Stomach (tissue), 9 donors: ENCODE results near the gene CEP19. TPM values are rescaled to one million over a fixed set of nuclear protein-coding genes. Genes with fewer than 3 reads are reported as not detected.

Experiments used
- DNase-seq, 2 donors: peaks; one replicate each; pipeline versions ENCODE4 v3.0.0 to v3.0.0-alpha.2; 2013 to 2019
- H3K27ac ChIP-seq, 5 donors: fragments of 200-600 bp in 4 of 5; sonication (generic) in 4 of 5; one replicate each; pipeline ENCODE4 v1.5.1; 2013 to 2019; ENCODE audit warnings: mild to moderate bottlenecking in 1 of 5, moderate library complexity in 1 of 5
- H3K27me3 ChIP-seq, 3 donors: fragments of 200-600 bp; sonication (generic); one replicate each; pipeline ENCODE4 v1.5.1; 2017 to 2019; ENCODE audit warnings: mixed run types in 1 of 3
- H3K36me3 ChIP-seq, 4 donors: fragments of 200-600 bp; sonication (generic); 1 replicate in 3 of 4; 2 replicates in 1 of 4; pipeline ENCODE4 v1.5.1; 2016 to 2019
- H3K4me1 ChIP-seq, 4 donors: fragments of 200-600 bp; sonication (generic); one replicate each; pipeline ENCODE4 v1.5.1; 2016 to 2019
- H3K4me3 ChIP-seq, 4 donors: fragments of 200-600 bp; sonication (generic) in 3 of 4; one replicate each; pipeline ENCODE4 v1.5.1; 2016 to 2019; ENCODE audit warnings: mild to moderate bottlenecking in 1 of 4
- H3K9me3 ChIP-seq, 4 donors: fragments of 200-600 bp; sonication (generic); one replicate each; pipeline ENCODE4 v1.5.1; 2016 to 2019
- EP300 ChIP-seq: sonication (generic); formaldehyde crosslinking; IDR thresholded peaks from one replicate; pipeline ENCODE4 v1.6.1; 2017; ENCODE audit warnings: antibody characterized with exemption
- POLR2A ChIP-seq, 4 donors: fragments of 450-650 bp; IDR thresholded peaks; one replicate each; pipeline ENCODE4 v1.6.1; 2016; ENCODE audit warnings: antibody characterized with exemption in 4 of 4, control low read depth in 2 of 4, mild to moderate bottlenecking in 1 of 4, moderate library complexity in 1 of 4
- POLR2AphosphoS5 ChIP-seq, 3 donors: sonication (generic); formaldehyde crosslinking; IDR thresholded peaks; one replicate each; pipeline ENCODE4 v1.6.1; 2016; ENCODE audit warnings: antibody characterized with exemption in 3 of 3
- WGBS, 5 donors: extraction: QIAGEN DNeasy Blood & Tissue Kit in 3 of 5; methylation state at CpG; one replicate each; pipeline versions ENCODE4 v1.1.5 to v1.1.7; 2013 to 2018; 5-methylcytosine and 5-hydroxymethylcytosine counted together
- intact Hi-C: fragments of 100-400 bp; cut with DNase I; formaldehyde crosslinking; loops from one replicate; pipeline ENCODE4 v1.15.1; 2023; ENCODE audit warnings: low total_unique reads
- polyA plus RNA-seq, 3 donors: library from polyadenylated mRNA; stranded (reverse); fragments of 200-250 nt; gene quantifications; one replicate each; pipeline ENCODE4 v1.2.3, GENCODE V29; 2013
- total RNA-seq, 5 donors: library from RNA; depleted of rRNA; stranded (reverse); fragments of >200 nt; gene quantifications; one replicate each; pipeline versions ENCODE4 v1.1.0 to v1.2.3, GENCODE V29; 2014 to 2016
- TF ChIP-seq, protein P1 (sequence below), 7 experiments: fragments of 450-650 bp in 4 of 7; fragments of 200-600 bp in 3 of 7; sonication (generic) in 3 of 7; IDR thresholded peaks; one replicate each; pipeline ENCODE4 v1.5.1; 2016 to 2019; ENCODE audit warnings: antibody characterized with exemption in 7 of 7, control low read depth in 2 of 7, mild to moderate bottlenecking in 1 of 7
- donor health status: healthy with polysubstance abuse.
- donor health status: Bipolar disorder and iron deficiency.
- donor health status: healthy.

CEP19 gene
- total and polyA plus RNA-seq, 8 donors = 0.18 to 3.1 (median 1.8) TPM; not detected in 3

DNA sequence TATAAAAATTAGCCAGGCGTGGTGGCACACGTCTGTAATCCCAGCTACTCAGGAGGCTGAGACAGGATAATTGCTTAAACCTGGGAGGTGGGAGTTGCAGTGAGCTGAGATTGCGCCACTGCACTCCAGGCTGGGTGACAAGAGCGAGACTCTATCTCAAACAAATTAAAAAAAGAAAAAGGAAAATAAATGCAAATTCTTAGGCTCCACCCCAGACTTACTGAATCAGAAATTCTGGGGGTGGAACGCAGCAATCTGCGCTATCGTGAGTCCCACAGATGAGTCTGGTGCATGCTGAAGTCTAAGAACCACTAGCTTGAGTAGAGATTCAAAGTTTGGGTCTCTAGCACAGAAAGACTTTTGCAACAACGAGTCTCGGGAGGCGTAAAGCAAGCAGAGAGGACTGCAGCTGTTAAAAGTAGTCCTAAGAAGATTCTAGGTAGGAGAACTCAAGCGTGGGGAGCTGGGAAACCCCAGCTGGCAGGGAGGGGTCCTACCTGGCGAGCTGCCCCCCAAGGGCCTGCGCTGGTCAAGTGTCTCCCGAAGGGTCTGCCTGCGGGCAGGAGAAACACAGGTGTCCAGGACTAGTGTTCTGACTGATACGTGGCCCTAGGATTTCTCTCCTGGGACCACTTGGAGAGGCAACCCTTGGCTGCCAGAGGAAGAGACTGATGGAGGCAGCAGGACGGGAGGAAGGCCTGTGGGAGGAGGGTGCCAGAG lies 21.9 kb downstream of the CEP19 start:
- Histone ChIP-seq H3K36me3 (no peaks in the 10 kb centered on the region), H3K9me3 (no peaks in the 10 kb centered on the region), H3K4me1 (peaks cover 0 to 12% (median 1%) of the 10 kb centered on the region in 4 donors), H3K27ac (no peak overlapping the region), H3K4me3 (no peak overlapping the region), H3K27me3 (no peaks in the 10 kb centered on the region)
- intact Hi-C loops = loop anchor here (5.0 to 10.0 kb wide), 2 partner anchors 83 to 435 kb away; no protein-coding TSS in a partner anchor
- TF ChIP-seq EP300 (no peak), POLR2A (IDR thresholded peaks at IDR 0.05) (no peak), POLR2AphosphoS5 (IDR thresholded peaks at IDR 0.05) (no peak)
- TF ChIP-seq, protein P1, sequence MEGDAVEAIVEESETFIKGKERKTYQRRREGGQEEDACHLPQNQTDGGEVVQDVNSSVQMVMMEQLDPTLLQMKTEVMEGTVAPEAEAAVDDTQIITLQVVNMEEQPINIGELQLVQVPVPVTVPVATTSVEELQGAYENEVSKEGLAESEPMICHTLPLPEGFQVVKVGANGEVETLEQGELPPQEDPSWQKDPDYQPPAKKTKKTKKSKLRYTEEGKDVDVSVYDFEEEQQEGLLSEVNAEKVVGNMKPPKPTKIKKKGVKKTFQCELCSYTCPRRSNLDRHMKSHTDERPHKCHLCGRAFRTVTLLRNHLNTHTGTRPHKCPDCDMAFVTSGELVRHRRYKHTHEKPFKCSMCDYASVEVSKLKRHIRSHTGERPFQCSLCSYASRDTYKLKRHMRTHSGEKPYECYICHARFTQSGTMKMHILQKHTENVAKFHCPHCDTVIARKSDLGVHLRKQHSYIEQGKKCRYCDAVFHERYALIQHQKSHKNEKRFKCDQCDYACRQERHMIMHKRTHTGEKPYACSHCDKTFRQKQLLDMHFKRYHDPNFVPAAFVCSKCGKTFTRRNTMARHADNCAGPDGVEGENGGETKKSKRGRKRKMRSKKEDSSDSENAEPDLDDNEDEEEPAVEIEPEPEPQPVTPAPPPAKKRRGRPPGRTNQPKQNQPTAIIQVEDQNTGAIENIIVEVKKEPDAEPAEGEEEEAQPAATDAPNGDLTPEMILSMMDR (IDR thresholded peaks at IDR 0.05) = no peak
- 82 to 93% (median 87%) methylated on average over 17 of the region's 17 CpGs for WGBS, 5 donors
- DNase-seq = no peak

DNA sequence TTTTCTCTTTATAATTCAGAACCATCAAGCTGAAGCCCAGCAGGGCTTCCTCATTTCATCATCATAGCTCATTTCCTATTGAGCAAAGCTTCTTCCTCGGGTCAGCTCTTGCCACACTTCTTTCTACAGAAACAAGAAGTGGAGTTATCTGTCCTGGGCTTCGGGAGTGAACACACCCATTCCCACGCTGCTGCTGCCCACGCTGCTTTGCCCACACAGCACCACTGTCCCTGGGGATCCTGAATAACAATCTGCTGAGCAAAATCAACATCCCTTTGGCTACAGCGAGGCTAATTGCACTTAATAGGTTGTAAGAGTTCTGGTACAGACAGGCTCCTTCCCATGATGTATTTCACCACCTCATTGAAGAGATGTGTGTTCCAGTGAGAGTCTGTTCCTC lies 23.7 kb downstream of the CEP19 start:
- H3K36me3 ChIP-seq = no peaks in the 10 kb centered on the region
- no peaks in the 10 kb centered on the region for H3K27me3 ChIP-seq
- peaks cover 0 to 2% (median 0%) of the 10 kb centered on the region in 4 donors for H3K9me3 ChIP-seq
- H3K27ac ChIP-seq = peak overlapping the region in 2 of 5 donors; percentile 59 to 71
- WGBS, 5 donors = 36 to 48% (median 46%) methylated on average over 5 of the region's 5 CpGs
- H3K4me1 ChIP-seq = peaks cover 5 to 12% (median 8%) of the 10 kb centered on the region in 4 donors
- no peak overlapping the region for H3K4me3 ChIP-seq
- intact Hi-C loops = loop anchor here (5.0 to 10.0 kb wide), 2 partner anchors 81 to 434 kb away; no protein-coding TSS in a partner anchor
- peak in 1 of 2 donors; percentile 34 for DNase-seq
- no peak for TF ChIP-seq EP300
- TF ChIP-seq POLR2A (IDR thresholded peaks at IDR 0.05) = no peak
- TF ChIP-seq, protein P1 (IDR thresholded peaks at IDR 0.05) = no peak
- TF ChIP-seq POLR2AphosphoS5 (IDR thresholded peaks at IDR 0.05) = peak in 1 of 3 donors; percentile 13

DNA sequence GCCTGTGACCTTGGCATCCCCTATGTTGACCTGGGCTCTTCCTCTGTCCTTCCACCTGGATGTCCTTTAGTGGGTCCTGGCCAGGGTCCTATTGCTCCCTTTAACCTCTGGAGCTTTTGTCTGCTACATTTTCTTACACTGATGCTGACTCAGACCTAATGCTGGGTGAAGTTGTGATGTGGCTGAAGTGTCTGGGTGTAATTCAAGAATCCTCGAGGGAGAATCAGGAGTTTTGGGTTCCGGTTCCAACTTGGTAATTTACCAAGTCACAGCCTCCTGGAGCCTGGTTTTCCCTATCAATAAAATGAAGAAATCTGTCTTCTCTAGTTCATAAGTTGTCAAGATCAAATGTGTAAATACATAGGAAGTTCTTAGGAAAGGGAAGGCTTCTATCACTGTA lies 25.6 kb downstream of the CEP19 start:
- intact Hi-C loops = loop anchor here (5.0 to 10.0 kb wide), 2 partner anchors 79 to 432 kb away; no protein-coding TSS in a partner anchor
- Histone ChIP-seq H3K27ac (no peak overlapping the region), H3K4me3 (no peak overlapping the region), H3K36me3 (no peaks in the 10 kb centered on the region), H3K9me3 (peaks cover 0 to 5% (median 0%) of the 10 kb centered on the region in 4 donors), H3K4me1 (peaks cover 5 to 11% (median 8%) of the 10 kb centered on the region in 4 donors), H3K27me3 (no peaks in the 10 kb centered on the region)
- WGBS, 5 donors = 59 to 86% (median 70%) methylated on average over 2 of the region's 2 CpGs
- no peak for DNase-seq
- TF ChIP-seq EP300 = no peak
- TF ChIP-seq POLR2A (IDR thresholded peaks at IDR 0.05) = no peak
- no peak for TF ChIP-seq POLR2AphosphoS5 (IDR thresholded peaks at IDR 0.05)
- TF ChIP-seq, protein P1 (IDR thresholded peaks at IDR 0.05) = no peak

DNA sequence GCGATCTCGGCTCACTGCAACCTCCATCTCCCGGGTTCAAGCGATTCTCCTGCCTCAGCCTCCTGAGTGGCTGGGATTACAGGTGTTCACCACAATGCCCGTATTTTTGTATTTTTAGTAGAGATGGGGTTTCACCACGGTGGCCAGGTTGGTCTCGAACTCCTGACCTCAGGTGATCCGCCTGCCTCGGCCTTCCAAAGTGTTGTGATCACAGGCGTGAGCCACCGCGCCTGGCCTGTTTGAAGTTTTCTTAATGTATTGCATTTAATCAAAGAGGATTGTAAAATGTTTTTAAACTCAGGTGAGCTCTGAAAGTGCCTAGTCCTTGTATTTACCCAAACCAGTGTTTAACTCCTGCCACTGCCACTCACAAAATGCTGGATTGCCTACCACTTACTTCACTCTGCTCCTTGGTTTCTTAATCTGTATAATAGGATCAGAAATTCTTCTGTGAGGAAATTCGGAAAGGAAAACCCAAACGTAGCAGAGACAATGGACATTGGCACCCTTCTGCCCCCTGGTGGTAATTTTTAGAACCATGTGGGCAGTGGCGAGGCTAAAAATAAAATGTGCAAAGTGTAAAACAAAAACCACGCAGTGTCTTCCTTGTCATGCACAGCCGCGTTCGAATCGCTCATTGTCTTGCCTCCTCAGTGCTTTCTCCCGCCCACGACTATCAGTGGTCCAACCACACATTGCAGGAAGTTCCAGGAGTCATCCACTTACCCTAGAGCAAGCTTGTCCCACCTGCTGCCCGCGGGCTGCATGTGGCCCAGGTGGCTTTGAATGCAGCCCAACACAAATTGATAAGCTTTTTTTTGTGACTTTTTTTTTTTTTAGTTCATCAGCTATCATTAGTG lies 27.3 kb downstream of the CEP19 start:
- intact Hi-C loops = loop anchor here (5.0 to 10.0 kb wide), 2 partner anchors 77 to 430 kb away; no protein-coding TSS in a partner anchor
- no peaks in the 10 kb centered on the region for H3K36me3 ChIP-seq
- peak overlapping the region in 2 of 4 donors; percentile 7 to 8 for H3K4me3 ChIP-seq
- H3K4me1 ChIP-seq = peaks cover 5 to 11% (median 8%) of the 10 kb centered on the region in 4 donors
- H3K27me3 ChIP-seq = no peaks in the 10 kb centered on the region
- peaks cover 0 to 5% (median 0%) of the 10 kb centered on the region in 4 donors for H3K9me3 ChIP-seq
- H3K27ac ChIP-seq = no peak overlapping the region
- DNase-seq = peak; percentile 64 to 87
- 31 to 36% (median 32%) methylated on average over 24 of the region's 24 CpGs for WGBS, 5 donors
- TF ChIP-seq POLR2AphosphoS5 (IDR thresholded peaks at IDR 0.05) = peak in 1 of 3 donors; percentile 52
- TF ChIP-seq EP300 = no peak
- no peak for TF ChIP-seq POLR2A (IDR thresholded peaks at IDR 0.05)
- TF ChIP-seq, protein P1 (IDR thresholded peaks at IDR 0.05) = peak in 5 of 7 experiments; percentile 75 to 91 (median 84)
